Measurements from ENCODE around the gene XXYLT1.

The XXYLT1 gene

GRCh38 chr3:195131176-195131575 is 139.8 kb downstream of the XXYLT1 start:
- no peak for DNase-seq (ENCODE audit: low read depth in 2 of 2)

GRCh38 chr3:195129644-195130492 is 141.1 kb downstream of the XXYLT1 start:
- DNase-seq (ENCODE audit: low read depth in 2 of 2): peak in 1 of 2 experiments; percentile 15

- no peak for DNase-seq (ENCODE audit: low read depth in 2 of 2)
These were observed 141.8 kb downstream of the XXYLT1 start for GRCh38 chr3:195129072-195129643.

- no peak for DNase-seq (ENCODE audit: low read depth in 2 of 2)
These were observed 142.5 kb downstream of the XXYLT1 start for GRCh38 chr3:195128255-195129071.

GRCh38 chr3:195126056-195126605 is 144.8 kb downstream of the XXYLT1 start:
- DNase-seq (ENCODE audit: low read depth in 2 of 2): no peak

GRCh38 chr3:195125646-195126045 is 145.3 kb downstream of the XXYLT1 start:
- DNase-seq (ENCODE audit: low read depth in 2 of 2): no peak

GRCh38 chr3:195124378-195124992 is 146.5 kb downstream of the XXYLT1 start:
- DNase-seq (ENCODE audit: low read depth in 2 of 2): no peak

GRCh38 chr3:195123281-195123691 is 147.7 kb downstream of the XXYLT1 start:
- DNase-seq (ENCODE audit: low read depth in 2 of 2): no peak

GRCh38 chr3:195122261-195122660 is 148.7 kb downstream of the XXYLT1 start:
- DNase-seq (ENCODE audit: low read depth in 2 of 2): no peak

GRCh38 chr3:195120267-195120601 is 150.7 kb downstream of the XXYLT1 start:
- DNase-seq (ENCODE audit: low read depth in 2 of 2): no peak

GRCh38 chr3:195119461-195120266 is 151.3 kb downstream of the XXYLT1 start:
- no peak for DNase-seq (ENCODE audit: low read depth in 2 of 2)

GRCh38 chr3:195118671-195119070 is 152.3 kb downstream of the XXYLT1 start:
- DNase-seq (ENCODE audit: low read depth in 2 of 2): no peak

GRCh38 chr3:195117978-195118581 is 152.9 kb downstream of the XXYLT1 start:
- no peak for DNase-seq (ENCODE audit: low read depth in 2 of 2)

GRCh38 chr3:195116407-195117185 is 154.4 kb downstream of the XXYLT1 start:
- no peak for DNase-seq (ENCODE audit: low read depth in 2 of 2)

- DNase-seq (ENCODE audit: low read depth in 2 of 2): no peak
These were observed 155.2 kb downstream of the XXYLT1 start for GRCh38 chr3:195115600-195116406.

- DNase-seq (ENCODE audit: low read depth in 2 of 2): no peak
These were observed 156.0 kb downstream of the XXYLT1 start for GRCh38 chr3:195114786-195115599.

- DNase-seq (ENCODE audit: low read depth in 2 of 2): no peak
These were observed 157.2 kb downstream of the XXYLT1 start for GRCh38 chr3:195113536-195114425.

Measured in stimulated activated CD4-positive, alpha-beta T cell treated with anti-CD3 and anti-CD28 coated beads, Interleukin-12 subunit alpha, Interleukin-12 subunit beta, amount 100 ng/mL, for 24 hours (primary cell).